Measurements from ENCODE around the gene DGKB.

DNA sequence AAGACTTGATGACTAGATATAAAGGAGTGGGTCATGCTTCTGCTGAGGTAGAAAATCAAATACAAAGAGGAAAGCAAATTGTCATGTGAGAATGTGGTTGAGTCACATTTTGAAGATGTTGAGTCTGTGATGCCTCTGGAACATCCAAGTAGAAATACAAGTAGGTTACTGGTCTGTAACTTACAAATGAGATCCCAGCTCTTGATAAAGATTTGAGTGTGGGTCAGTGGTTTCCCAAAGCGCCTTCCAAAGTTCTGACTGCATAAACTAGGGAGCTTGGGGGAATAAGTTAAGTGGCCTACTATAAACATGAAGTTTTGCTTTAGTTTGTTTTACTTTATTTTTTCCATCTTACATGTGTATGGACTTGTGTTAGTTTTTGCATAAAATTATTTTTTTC, 768.8 kb downstream of the DGKB start:
- TF ChIP-seq, protein P1, sequence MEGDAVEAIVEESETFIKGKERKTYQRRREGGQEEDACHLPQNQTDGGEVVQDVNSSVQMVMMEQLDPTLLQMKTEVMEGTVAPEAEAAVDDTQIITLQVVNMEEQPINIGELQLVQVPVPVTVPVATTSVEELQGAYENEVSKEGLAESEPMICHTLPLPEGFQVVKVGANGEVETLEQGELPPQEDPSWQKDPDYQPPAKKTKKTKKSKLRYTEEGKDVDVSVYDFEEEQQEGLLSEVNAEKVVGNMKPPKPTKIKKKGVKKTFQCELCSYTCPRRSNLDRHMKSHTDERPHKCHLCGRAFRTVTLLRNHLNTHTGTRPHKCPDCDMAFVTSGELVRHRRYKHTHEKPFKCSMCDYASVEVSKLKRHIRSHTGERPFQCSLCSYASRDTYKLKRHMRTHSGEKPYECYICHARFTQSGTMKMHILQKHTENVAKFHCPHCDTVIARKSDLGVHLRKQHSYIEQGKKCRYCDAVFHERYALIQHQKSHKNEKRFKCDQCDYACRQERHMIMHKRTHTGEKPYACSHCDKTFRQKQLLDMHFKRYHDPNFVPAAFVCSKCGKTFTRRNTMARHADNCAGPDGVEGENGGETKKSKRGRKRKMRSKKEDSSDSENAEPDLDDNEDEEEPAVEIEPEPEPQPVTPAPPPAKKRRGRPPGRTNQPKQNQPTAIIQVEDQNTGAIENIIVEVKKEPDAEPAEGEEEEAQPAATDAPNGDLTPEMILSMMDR (IDR thresholded peaks at IDR 0.05), result no peak
- no peak for TF ChIP-seq POLR2A (IDR thresholded peaks at IDR 0.05)

Measured in adrenal gland (tissue), 5 donors.